Breast epithelium (tissue), 4 donors: ENCODE results near the gene CIDEB. TPM values are rescaled to one million over a fixed set of nuclear protein-coding genes. Genes with fewer than 3 reads are reported as not detected.

Source experiments
- DNase-seq, 2 donors: peaks; one replicate each; pipeline ENCODE4 v3.0.0-alpha.2; 2019; ENCODE audit warnings: low spot score in 2 of 2
- H3K27ac ChIP-seq, 2 donors: fragments of 200-600 bp; sonication (generic) in 1 of 2; one replicate each; pipeline ENCODE4 v1.5.1; 2016 to 2019; ENCODE audit warnings: mild to moderate bottlenecking in 1 of 2
- H3K27me3 ChIP-seq, 2 donors: fragments of 200-600 bp; sonication (generic) in 1 of 2; one replicate each; pipeline versions ENCODE4 v1.5.1 to v1.6.0; 2017 to 2019; ENCODE audit warnings: control low read depth in 1 of 2, mild to moderate bottlenecking in 1 of 2
- H3K36me3 ChIP-seq: fragments of 200-600 bp; one replicate; pipeline ENCODE4 v1.5.1; 2019
- H3K4me1 ChIP-seq, 2 donors: fragments of 200-600 bp; sonication (generic); one replicate each; pipeline ENCODE4 v1.5.1; 2016 to 2019; ENCODE audit warnings: control low read depth in 1 of 2
- H3K4me3 ChIP-seq, 3 donors: fragments of 200-600 bp; sonication (generic); 1 replicate in 2 of 3; 2 replicates in 1 of 3; pipeline ENCODE4 v1.5.1; 2016 to 2019; ENCODE audit warnings: mild to moderate bottlenecking in 3 of 3, moderate library complexity in 2 of 3
- H3K9me3 ChIP-seq, 2 donors: fragments of 200-600 bp; sonication (generic) in 1 of 2; one replicate each; pipeline ENCODE4 v1.5.1; 2016 to 2019; ENCODE audit warnings: control low read depth in 1 of 2
- CTCF ChIP-seq, 3 donors: fragments of 450-650 bp; IDR thresholded peaks; one replicate each; pipeline ENCODE4 v1.5.1; 2016 to 2017; ENCODE audit warnings: antibody characterized with exemption in 3 of 3, mild to moderate bottlenecking in 3 of 3, moderate library complexity in 3 of 3
- POLR2A ChIP-seq: fragments of 450-650 bp; IDR thresholded peaks from one replicate; pipeline ENCODE4 v1.6.1; 2016; ENCODE audit warnings: antibody characterized with exemption, mild to moderate bottlenecking, moderate library complexity
- POLR2AphosphoS5 ChIP-seq, 3 donors: sonication (generic); formaldehyde crosslinking; IDR thresholded peaks; one replicate each; pipeline ENCODE4 v1.6.1; 2017; ENCODE audit warnings: antibody characterized with exemption in 3 of 3
- intact Hi-C: fragments of 100-400 bp; cut with DNase I; formaldehyde crosslinking; loops from one replicate; pipeline ENCODE4 v1.15.1; 2023; ENCODE audit warnings: low total_unique reads
- total RNA-seq, 3 donors: library from RNA; depleted of rRNA; stranded (reverse); fragments of >200 nt; gene quantifications; one replicate each; pipeline ENCODE4 v1.1.0, GENCODE V29; 2016

Gene CIDEB
- total RNA-seq, 3 donors from 2014 or later, result 8.0 to 14.4 (median 10.4) TPM

DNA sequence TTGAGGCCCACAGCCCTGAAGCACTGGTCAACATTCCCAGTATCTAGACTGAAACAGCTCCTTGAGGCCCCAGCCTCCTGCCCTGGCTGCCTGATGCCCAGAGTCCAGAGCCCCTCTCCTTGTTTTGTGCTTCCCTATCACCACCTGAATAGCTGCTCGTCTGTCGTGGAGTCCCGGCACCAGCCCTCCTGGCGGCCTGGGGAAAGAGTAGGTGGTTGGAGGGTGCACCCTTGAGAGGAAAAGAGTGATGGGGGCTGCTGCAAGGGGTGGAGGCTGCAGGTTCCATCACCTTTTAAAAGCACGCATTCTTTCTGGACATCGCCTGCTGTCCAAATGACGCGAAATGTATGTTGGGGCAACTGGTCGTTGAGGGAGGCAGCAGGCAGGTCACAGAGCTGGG lies 39.6 kb downstream of the CIDEB start:
- Histone ChIP-seq H3K4me3 (no peak overlapping the region), H3K9me3 (no peaks in the 10 kb centered on the region), H3K27me3 (no peaks in the 10 kb centered on the region), H3K36me3 (peaks cover 9% of the 10 kb centered on the region), H3K4me1 (no peaks in the 10 kb centered on the region), H3K27ac (no peak overlapping the region)
- intact Hi-C loops, result no loop called here
- TF ChIP-seq POLR2AphosphoS5 (IDR thresholded peaks at IDR 0.05), result no peak
- TF ChIP-seq POLR2A, result no peak
- no peak for TF ChIP-seq CTCF (IDR thresholded peaks at IDR 0.05)
- DNase-seq, result no peak

DNA sequence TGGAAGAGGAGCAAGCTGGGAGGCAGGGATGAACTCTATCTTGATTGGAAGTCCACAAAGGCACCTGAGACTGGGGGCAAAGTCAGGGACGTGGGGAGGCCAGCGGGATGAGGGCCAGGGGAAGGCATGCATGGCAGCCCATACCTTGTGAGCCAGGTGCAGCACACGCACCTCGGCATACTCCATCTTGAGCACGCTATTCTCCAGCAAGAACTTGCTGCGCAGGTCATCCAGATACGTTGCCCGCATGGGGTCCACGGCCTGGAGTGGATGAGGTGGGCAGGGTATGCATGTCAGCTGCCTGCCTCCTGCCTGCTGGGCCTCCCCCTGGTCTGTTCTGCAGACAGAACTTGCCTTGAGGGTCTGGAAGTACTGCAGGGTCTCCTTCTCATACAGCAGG lies 40.3 kb downstream of the CIDEB start:
- no peak overlapping the region for H3K27ac ChIP-seq
- H3K27me3 ChIP-seq, result no peaks in the 10 kb centered on the region
- TF ChIP-seq POLR2A (no peak), CTCF (IDR thresholded peaks at IDR 0.05) (no peak), POLR2AphosphoS5 (IDR thresholded peaks at IDR 0.05) (no peak)
- H3K9me3 ChIP-seq, result no peaks in the 10 kb centered on the region
- intact Hi-C loops, result no loop called here
- H3K4me3 ChIP-seq, result no peak overlapping the region
- no peak for DNase-seq
- H3K36me3 ChIP-seq, result peaks cover 9% of the 10 kb centered on the region
- H3K4me1 ChIP-seq, result no peaks in the 10 kb centered on the region

DNA sequence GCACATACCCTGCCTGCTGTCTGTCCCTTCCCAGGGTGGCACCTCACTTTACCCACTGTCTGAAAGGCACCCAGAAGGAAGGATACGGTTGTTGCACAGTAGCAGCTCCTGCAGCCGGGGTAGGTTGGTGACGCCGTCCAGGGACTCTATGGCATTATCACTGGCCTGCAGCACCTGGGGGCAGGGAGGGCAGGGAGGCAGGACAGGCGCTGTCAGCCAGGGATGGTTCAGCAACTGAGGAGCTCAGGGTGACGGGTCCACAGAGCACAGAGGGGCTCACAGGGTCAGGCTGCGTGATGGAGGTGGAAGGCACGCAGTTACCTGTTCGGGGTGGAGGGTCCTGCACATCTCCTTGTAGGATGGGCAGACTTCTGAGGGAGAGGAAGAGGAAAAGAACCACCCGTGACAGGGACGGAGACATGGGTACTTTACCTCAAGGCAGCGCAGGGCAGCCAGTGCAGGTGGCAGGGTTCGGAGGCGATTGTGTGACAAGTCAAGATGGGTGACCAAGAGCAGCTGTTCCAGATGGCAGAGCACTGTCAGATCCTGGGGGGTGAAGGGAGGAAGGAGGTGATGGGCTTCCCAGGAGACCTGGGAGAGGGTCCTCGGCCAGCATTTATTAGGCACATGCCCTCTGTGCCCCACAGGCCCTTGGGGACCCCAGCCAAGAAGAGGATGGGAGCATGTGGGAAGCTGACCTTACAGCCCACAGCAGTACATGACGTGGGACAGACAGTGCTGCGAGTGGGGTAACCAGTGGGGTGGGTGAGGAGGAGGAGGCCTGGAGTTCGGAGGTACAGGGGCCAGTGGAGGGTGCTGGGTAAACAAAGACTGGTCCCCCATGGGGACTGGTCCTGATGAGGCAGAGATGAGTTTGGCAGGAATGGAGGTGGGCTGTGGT lies 41.2 kb downstream of the CIDEB start:
- Histone ChIP-seq H3K36me3 (peaks cover 9% of the 10 kb centered on the region), H3K4me1 (no peaks in the 10 kb centered on the region), H3K9me3 (no peaks in the 10 kb centered on the region), H3K27ac (no peak overlapping the region), H3K27me3 (no peaks in the 10 kb centered on the region), H3K4me3 (no peak overlapping the region)
- intact Hi-C loops, result no loop called here
- TF ChIP-seq CTCF (IDR thresholded peaks at IDR 0.05) (no peak), POLR2AphosphoS5 (IDR thresholded peaks at IDR 0.05) (no peak), POLR2A (no peak)
- DNase-seq, result no peak

DNA sequence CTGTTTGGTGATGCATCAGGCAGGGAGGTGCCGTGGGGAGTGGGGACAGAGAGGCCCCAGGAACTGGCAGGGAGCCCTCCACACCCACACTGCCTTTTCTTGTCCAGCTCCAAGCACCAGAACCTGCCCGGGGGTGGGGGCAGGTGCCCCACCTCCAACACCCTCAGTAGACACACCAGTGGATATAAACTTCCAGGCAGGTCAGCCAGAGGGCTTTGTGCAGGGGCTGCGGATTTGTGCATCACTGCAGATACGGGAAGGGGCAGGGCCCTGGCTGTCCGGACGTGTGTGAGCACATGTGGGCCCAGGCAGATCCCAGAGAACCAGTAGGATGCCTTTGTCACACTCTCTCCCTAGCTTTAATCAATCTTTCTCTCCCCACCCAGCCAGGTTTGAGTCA lies 43.5 kb downstream of the CIDEB start:
- Histone ChIP-seq H3K27ac (peak overlapping the region; percentile 45 to 55), H3K4me1 (no peaks in the 10 kb centered on the region), H3K27me3 (no peaks in the 10 kb centered on the region), H3K4me3 (no peak overlapping the region), H3K9me3 (no peaks in the 10 kb centered on the region), H3K36me3 (peaks cover 9% of the 10 kb centered on the region)
- TF ChIP-seq POLR2AphosphoS5 (IDR thresholded peaks at IDR 0.05) (no peak), POLR2A (no peak), CTCF (IDR thresholded peaks at IDR 0.05) (no peak)
- no peak for DNase-seq
- intact Hi-C loops, result no loop called here

DNA sequence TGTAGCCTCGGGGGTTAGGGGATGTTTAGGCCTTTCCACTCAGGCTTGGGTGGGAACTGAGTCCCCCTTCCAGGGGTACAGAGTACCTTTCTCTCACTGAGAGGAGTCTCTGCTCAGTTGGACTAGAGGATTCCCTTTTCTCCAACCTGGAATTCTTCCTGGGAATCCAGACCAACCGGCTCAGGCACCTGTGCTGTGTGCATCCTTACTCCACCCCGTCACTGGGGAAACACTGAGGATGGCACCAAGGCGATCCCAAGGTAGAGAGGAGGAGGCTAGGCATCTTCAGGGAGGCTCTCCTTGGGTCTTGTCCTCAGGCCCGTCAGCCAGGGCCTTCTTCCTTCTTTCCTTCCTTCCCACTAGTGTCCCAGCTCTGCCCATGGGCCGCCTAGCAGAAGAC lies 43.9 kb downstream of the CIDEB start:
- H3K27me3 ChIP-seq, result no peaks in the 10 kb centered on the region
- TF ChIP-seq POLR2AphosphoS5 (IDR thresholded peaks at IDR 0.05), result no peak
- intact Hi-C loops, result no loop called here
- H3K9me3 ChIP-seq, result no peaks in the 10 kb centered on the region
- peaks cover 9% of the 10 kb centered on the region for H3K36me3 ChIP-seq
- H3K4me1 ChIP-seq, result no peaks in the 10 kb centered on the region
- peak overlapping the region; percentile 45 to 55 for H3K27ac ChIP-seq
- DNase-seq, result no peak
- no peak overlapping the region for H3K4me3 ChIP-seq
